Fibroblast of skin of back (primary cell): Measurements from ENCODE around the gene RNF167.

Source experiments
- DNase-seq: peaks from one replicate; pipeline ENCODE4 v3.0.0-alpha.2; 2013

The RNF167 gene

GRCh38 chr17:4938688-4939545 is 1.2 kb upstream of the RNF167 start:
- no peak for DNase-seq

- no peak for DNase-seq
Measured at GRCh38 chr17:4939546-4939795, 597 bp upstream of the RNF167 start.

GRCh38 chr17:4940555-4941318 is 669 bp downstream of the RNF167 start:
- no peak for DNase-seq

- no peak for DNase-seq
Measured at GRCh38 chr17:4941319-4941610, 1.2 kb downstream of the RNF167 start.

GRCh38 chr17:4942760-4943508 is 2.9 kb downstream of the RNF167 start:
- no peak for DNase-seq

GRCh38 chr17:4944163-4944553 is 4.1 kb downstream of the RNF167 start:
- DNase-seq = no peak

GRCh38 chr17:4944554-4945175 is 4.6 kb downstream of the RNF167 start:
- no peak for DNase-seq

GRCh38 chr17:4945176-4945943 is 5.3 kb downstream of the RNF167 start:
- peak; percentile 93 for DNase-seq

GRCh38 chr17:4945944-4946280 is 5.8 kb downstream of the RNF167 start:
- DNase-seq = no peak

- no peak for DNase-seq
Measured at GRCh38 chr17:4946312-4946976, 6.4 kb downstream of the RNF167 start.

GRCh38 chr17:4947010-4947410 is 6.9 kb downstream of the RNF167 start:
- DNase-seq = peak; percentile 65

- peak; percentile 76 for DNase-seq
Measured at GRCh38 chr17:4947411-4948165, 7.5 kb downstream of the RNF167 start.

- DNase-seq = peak; percentile 91
Measured at GRCh38 chr17:4948166-4948930, 8.3 kb downstream of the RNF167 start, which contains the start of gene PFN1. PFN1 (minus strand) TSS chr17:4948530; CDS start chr17:4948394, 136 bp downstream.

- DNase-seq = peak; percentile 91
Measured at GRCh38 chr17:4948931-4949320, 8.9 kb downstream of the RNF167 start.

GRCh38 chr17:4949321-4950074 is 9.4 kb downstream of the RNF167 start:
- DNase-seq = peak; percentile 75

- DNase-seq = no peak
Measured at GRCh38 chr17:4950075-4950745, 10.1 kb downstream of the RNF167 start.

- no peak for DNase-seq
Measured at GRCh38 chr17:4950746-4951204, 10.7 kb downstream of the RNF167 start, which contains the start of gene ENO3. ENO3 (plus strand) TSS chr17:4951119; CDS start chr17:4951830, 711 bp downstream.

GRCh38 chr17:4951486-4951885 is 11.4 kb downstream of the RNF167 start:
- DNase-seq = no peak
